ENCODE measurements around the gene LRCH1.

The LRCH1 gene

DNA sequence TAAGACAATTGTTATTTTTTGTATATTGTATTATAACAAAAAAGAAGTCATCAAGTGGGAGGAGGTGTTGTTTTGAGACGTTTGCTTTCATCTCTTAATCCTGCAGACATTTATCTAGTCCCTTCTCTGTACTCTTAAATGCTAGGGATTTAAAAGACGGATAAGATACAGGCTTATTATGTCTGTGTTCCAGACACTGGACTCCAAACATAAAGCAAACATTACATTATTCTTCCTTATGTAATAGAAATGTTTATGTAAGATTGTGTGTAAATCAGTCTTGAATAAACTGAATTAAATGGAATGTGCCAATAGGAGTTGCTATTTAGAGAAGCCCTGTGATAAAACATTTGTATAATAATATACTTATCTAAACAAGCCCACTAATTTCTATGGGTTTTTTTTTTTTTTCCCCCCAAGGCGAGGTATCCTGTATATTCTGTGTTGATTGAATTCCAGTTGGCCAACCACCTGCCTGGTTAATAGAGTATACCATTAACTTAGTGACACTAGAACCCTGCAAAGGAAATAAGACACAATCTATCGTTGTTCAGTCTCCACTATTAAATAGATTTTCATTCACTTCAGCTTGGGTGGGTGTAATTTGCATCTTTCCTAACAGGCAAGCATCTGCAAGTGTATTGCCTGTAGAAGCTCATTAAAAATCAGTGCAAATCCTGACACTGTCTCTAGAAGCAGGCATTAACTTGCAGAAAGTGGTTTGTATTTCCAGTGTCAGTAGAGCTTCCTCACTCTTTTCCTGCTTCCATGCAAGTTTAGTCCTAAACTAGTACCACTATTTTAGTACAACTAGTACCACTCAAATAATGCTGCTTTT lies 69.0 kb downstream of the LRCH1 start:
- H3K27me3 Mint-ChIP-seq: no peaks in the 10 kb centered on the region
- H3K4me3 Mint-ChIP-seq: no peak overlapping the region
- no peaks in the 10 kb centered on the region for H3K9me3 Mint-ChIP-seq
- no peak overlapping the region for H3K27ac Mint-ChIP-seq
- H3K36me3 Mint-ChIP-seq: peaks cover 3% of the 10 kb centered on the region
- peaks cover 85% of the 10 kb centered on the region for H3K4me1 Mint-ChIP-seq

GRCh38 chr13:46622630-46623256 lies 69.8 kb downstream of the LRCH1 start:
- no peaks in the 10 kb centered on the region for H3K9me3 Mint-ChIP-seq
- H3K27ac Mint-ChIP-seq: no peak overlapping the region
- H3K4me3 Mint-ChIP-seq: no peak overlapping the region
- H3K36me3 Mint-ChIP-seq: peaks cover 3% of the 10 kb centered on the region
- peaks cover 85% of the 10 kb centered on the region for H3K4me1 Mint-ChIP-seq
- H3K27me3 Mint-ChIP-seq: no peaks in the 10 kb centered on the region

DNA sequence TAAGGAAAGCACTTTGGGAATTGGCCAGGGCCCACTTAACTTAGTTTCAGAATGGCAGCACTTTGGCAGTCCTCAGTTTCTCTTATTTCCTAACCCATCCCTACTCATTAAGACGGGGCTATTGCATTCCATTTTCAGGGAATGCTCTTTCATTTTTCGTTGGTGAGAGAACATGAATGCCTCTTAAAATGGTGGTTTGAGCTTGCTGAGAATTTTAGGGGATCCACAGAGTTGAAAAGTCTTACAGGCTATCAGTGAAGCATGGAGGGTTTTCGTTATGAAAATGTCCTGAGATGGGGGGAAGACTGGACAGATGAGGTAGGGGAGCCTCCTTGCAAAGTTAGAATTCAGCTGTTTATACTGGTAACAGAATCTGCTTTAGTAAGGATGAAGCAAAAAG lies 71.4 kb downstream of the LRCH1 start:
- H3K9me3 Mint-ChIP-seq: no peaks in the 10 kb centered on the region
- peaks cover 3% of the 10 kb centered on the region for H3K36me3 Mint-ChIP-seq
- peaks cover 82% of the 10 kb centered on the region for H3K4me1 Mint-ChIP-seq
- H3K27ac Mint-ChIP-seq: no peak overlapping the region
- H3K4me3 Mint-ChIP-seq: no peak overlapping the region
- no peaks in the 10 kb centered on the region for H3K27me3 Mint-ChIP-seq

GRCh38 chr13:46624821-46625220 lies 71.9 kb downstream of the LRCH1 start:
- H3K9me3 Mint-ChIP-seq: no peaks in the 10 kb centered on the region
- peaks cover 84% of the 10 kb centered on the region for H3K4me1 Mint-ChIP-seq
- H3K27ac Mint-ChIP-seq: no peak overlapping the region
- H3K4me3 Mint-ChIP-seq: no peak overlapping the region
- H3K36me3 Mint-ChIP-seq: peaks cover 3% of the 10 kb centered on the region
- no peaks in the 10 kb centered on the region for H3K27me3 Mint-ChIP-seq

GRCh38 chr13:46627462-46627861 lies 74.5 kb downstream of the LRCH1 start:
- no peak overlapping the region for H3K4me3 Mint-ChIP-seq
- H3K4me1 Mint-ChIP-seq: peaks cover 86% of the 10 kb centered on the region
- H3K27ac Mint-ChIP-seq: no peak overlapping the region
- H3K9me3 Mint-ChIP-seq: no peaks in the 10 kb centered on the region
- H3K36me3 Mint-ChIP-seq: peaks cover 3% of the 10 kb centered on the region
- H3K27me3 Mint-ChIP-seq: no peaks in the 10 kb centered on the region

GRCh38 chr13:46628622-46629365 lies 75.8 kb downstream of the LRCH1 start:
- Mint-ChIP-seq H3K36me3 (peaks cover 3% of the 10 kb centered on the region), H3K27me3 (no peaks in the 10 kb centered on the region), H3K4me3 (no peak overlapping the region), H3K27ac (peak overlapping the region; percentile 42), H3K9me3 (no peaks in the 10 kb centered on the region), H3K4me1 (peaks cover 78% of the 10 kb centered on the region)

DNA sequence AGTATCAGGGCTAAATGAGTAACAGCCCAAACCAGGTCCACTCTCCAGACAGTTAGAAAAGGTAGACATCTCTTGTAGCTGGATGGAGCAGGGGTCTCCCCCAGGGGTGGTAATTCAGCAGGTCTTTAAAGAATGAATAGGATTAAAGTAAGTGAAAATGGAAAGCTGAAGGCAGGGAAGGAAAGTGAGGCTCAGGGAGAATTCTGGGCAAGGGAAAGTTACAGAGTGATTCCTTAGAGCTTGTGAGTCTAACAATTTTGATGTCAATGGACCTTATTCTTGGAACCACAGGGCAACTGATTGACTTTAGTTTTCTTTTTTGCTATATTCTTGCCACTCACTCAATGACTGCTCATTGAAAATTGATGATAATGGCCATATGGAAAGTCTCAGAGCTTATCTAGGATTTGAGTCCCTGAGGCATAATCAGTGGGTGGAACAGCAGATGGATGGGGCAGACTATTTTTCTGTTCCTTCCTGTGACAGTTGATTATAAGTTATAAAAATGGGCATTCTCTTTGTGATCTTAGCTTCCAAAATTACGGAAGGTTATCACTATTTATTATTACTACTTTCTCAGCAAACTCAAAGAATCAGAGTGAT lies 76.9 kb downstream of the LRCH1 start:
- Mint-ChIP-seq H3K4me3 (peak overlapping the region; percentile 23), H3K27me3 (no peaks in the 10 kb centered on the region), H3K9me3 (no peaks in the 10 kb centered on the region), H3K4me1 (peaks cover 76% of the 10 kb centered on the region), H3K27ac (peak overlapping the region; percentile 92), H3K36me3 (peaks cover 5% of the 10 kb centered on the region)

GRCh38 chr13:46630431-46631178 lies 77.6 kb downstream of the LRCH1 start:
- peaks cover 5% of the 10 kb centered on the region for H3K36me3 Mint-ChIP-seq
- no peak overlapping the region for H3K4me3 Mint-ChIP-seq
- H3K27ac Mint-ChIP-seq: peak overlapping the region; percentile 36
- H3K4me1 Mint-ChIP-seq: peaks cover 73% of the 10 kb centered on the region
- H3K9me3 Mint-ChIP-seq: no peaks in the 10 kb centered on the region
- no peaks in the 10 kb centered on the region for H3K27me3 Mint-ChIP-seq

- H3K4me3 Mint-ChIP-seq: no peak overlapping the region
- H3K9me3 Mint-ChIP-seq: no peaks in the 10 kb centered on the region
- peaks cover 5% of the 10 kb centered on the region for H3K36me3 Mint-ChIP-seq
- no peaks in the 10 kb centered on the region for H3K27me3 Mint-ChIP-seq
- peaks cover 71% of the 10 kb centered on the region for H3K4me1 Mint-ChIP-seq
- peak overlapping the region; percentile 36 for H3K27ac Mint-ChIP-seq
Observed at GRCh38 chr13:46631179-46631542, 78.2 kb downstream of the LRCH1 start.

DNA sequence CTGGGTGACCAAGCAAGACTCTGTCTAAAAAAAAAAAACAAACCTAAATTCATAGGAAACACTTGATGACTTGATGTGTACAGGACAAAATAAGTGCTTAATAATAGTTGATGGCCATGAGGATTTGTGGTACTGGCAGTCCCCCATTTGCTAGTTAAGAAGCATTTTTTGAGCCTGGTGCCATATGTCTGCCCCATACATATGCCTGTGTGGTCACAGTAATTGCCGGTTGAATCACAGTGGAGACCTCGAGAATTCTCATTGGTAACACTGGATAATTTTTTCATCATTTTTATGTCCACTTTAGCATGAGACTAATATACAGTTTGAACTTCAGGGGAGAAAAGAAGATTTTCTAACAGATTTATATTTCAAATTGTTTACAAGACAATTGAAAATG lies 79.2 kb downstream of the LRCH1 start:
- H3K27me3 Mint-ChIP-seq: no peaks in the 10 kb centered on the region
- H3K4me3 Mint-ChIP-seq: no peak overlapping the region
- H3K4me1 Mint-ChIP-seq: peaks cover 69% of the 10 kb centered on the region
- H3K27ac Mint-ChIP-seq: no peak overlapping the region
- H3K9me3 Mint-ChIP-seq: no peaks in the 10 kb centered on the region
- H3K36me3 Mint-ChIP-seq: peaks cover 6% of the 10 kb centered on the region

DNA sequence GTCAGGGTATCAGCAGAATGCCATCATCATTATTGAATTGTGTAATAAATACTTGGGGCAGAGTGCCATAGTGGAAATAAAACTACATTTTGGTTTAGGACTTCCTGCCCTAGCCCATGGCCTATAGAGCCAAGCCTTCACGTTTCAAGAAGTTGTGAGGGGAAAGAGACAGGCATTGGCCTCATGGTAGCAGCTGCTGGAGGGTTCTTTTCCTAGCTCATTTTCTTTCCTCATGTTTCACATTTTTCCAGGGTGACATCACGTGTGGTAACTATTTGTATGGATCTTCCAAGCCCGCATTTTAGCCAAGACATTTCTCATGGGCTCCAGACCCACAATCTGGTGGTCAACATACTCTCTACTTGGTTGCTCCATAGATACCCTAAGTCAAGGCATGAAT lies 80.4 kb downstream of the LRCH1 start:
- Mint-ChIP-seq H3K27me3 (no peaks in the 10 kb centered on the region), H3K27ac (no peak overlapping the region), H3K36me3 (peaks cover 6% of the 10 kb centered on the region), H3K4me1 (peaks cover 65% of the 10 kb centered on the region), H3K4me3 (no peak overlapping the region), H3K9me3 (no peaks in the 10 kb centered on the region)

DNA sequence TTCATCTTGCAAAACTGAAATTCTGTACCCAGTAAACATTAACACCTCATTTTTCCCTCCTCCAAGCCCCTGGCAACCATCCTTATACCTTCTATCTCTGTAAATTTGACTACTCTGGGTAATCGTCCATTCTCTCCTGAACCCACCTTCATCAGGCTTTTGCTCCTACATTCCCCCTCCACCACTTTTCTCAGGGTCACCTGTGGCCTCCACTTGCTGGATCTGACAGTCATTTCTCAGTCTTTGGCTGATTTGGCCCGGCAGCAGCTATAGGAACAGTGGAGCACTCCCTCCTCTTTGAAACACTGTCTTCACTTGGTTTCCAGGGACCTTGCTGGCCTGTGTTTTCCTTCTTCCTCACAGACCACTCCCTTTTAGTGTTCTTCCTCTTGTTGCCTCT lies 83.5 kb downstream of the LRCH1 start:
- H3K27me3 Mint-ChIP-seq: no peaks in the 10 kb centered on the region
- no peak overlapping the region for H3K4me3 Mint-ChIP-seq
- peaks cover 6% of the 10 kb centered on the region for H3K36me3 Mint-ChIP-seq
- peak overlapping the region; percentile 38 for H3K27ac Mint-ChIP-seq
- H3K4me1 Mint-ChIP-seq: peaks cover 63% of the 10 kb centered on the region
- H3K9me3 Mint-ChIP-seq: no peaks in the 10 kb centered on the region

GRCh38 chr13:46637213-46637612 lies 84.2 kb downstream of the LRCH1 start:
- Mint-ChIP-seq H3K36me3 (peaks cover 6% of the 10 kb centered on the region), H3K4me1 (peaks cover 66% of the 10 kb centered on the region)

DNA sequence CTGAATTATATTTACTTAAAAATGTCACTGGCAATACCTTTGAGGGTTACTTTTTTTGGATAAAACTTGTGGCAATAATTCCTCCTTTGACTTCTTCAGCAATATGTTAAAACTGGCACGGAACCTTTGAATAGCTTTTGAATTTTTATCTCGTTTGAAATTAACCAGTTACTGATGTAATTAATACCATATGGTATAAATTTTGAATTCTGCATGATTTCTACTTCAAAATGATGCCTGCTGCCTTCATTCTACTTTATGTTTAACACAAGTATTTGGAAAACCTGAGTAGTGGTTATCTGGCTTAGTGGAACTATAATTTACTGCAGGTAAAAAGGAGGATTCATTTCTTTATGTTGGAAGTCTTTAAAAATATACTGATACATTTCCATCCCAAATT lies 85.3 kb downstream of the LRCH1 start:
- H3K36me3 Mint-ChIP-seq: peaks cover 6% of the 10 kb centered on the region
- H3K27me3 Mint-ChIP-seq: no peaks in the 10 kb centered on the region
- no peak overlapping the region for H3K27ac Mint-ChIP-seq
- no peaks in the 10 kb centered on the region for H3K9me3 Mint-ChIP-seq
- no peak overlapping the region for H3K4me3 Mint-ChIP-seq
- peaks cover 73% of the 10 kb centered on the region for H3K4me1 Mint-ChIP-seq

More at GRCh38 chr13:46637213-46637612, 84.2 kb downstream of the LRCH1 start:
- Mint-ChIP-seq H3K9me3 (no peaks in the 10 kb centered on the region), H3K4me3 (no peak overlapping the region), H3K27me3 (no peaks in the 10 kb centered on the region), H3K27ac (no peak overlapping the region)
